ENCODE data around the gene TAF9B.
"Not testable (repeated sequence)": the region's sequence is repeated elsewhere in the genome, so short reads cannot be mapped to it uniquely, and the experiment has no call there.

The TAF9B gene

DNA sequence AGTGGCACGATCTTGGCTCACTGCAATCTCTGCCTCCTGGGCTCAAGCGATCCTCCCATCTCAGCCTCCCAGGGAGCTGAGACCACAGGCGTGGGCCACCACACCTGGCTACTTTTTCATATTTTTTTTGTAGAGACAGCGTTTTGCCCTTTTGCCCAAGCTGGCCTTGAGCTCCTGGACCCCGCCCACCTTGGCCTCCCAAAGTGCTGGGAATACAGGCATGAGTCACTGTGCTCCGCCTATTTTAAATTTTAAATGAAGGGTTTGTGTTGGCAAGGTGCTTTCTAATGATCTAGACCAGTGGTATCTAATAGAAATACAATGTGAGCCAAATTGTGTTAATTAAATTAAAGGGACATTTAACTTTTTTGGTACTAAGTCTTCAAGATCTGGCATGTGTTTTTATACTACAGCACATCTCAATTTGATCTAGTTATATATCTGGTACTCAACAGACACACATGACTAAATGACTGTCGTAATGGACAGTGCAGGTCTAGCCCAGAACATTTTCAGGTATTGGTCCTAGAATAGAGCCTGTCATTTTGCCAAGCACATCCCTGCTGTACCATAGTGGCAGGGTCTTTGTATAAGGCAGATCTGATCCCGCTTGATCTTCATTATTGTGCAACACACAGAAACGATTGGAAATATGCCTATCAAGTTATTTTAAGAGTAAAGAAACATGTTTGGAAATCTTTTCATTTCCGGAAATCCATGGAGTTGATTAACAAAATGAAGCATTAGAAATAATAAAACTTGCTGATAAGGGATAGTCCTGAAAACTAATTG, 28.1 kb downstream of the TAF9B start:
- no peak for DNase-seq

GRCh38 chrX:78109458-78109857, 30.0 kb downstream of the TAF9B start:
- DNase-seq, result no peak

DNA sequence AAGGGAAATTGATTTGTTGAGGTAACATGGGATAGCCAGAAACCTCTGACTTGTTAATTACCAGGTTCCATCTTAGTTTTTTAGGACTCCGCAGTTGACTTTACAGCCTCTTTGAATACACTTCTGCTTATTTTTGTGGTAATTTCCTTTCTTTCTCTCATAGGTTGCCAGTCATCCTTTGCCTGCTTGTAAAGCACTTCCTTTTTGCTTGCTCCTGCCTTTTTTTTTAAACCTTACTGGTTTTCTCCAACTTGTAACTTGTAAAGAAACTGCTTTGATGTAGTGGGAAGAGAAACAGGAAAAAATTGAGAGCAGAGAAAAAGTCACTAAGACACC, 32.8 kb downstream of the TAF9B start:
- DNase-seq, result no peak

- no peak for DNase-seq
Measured at GRCh38 chrX:78105944-78106650, 33.4 kb downstream of the TAF9B start.

DNA sequence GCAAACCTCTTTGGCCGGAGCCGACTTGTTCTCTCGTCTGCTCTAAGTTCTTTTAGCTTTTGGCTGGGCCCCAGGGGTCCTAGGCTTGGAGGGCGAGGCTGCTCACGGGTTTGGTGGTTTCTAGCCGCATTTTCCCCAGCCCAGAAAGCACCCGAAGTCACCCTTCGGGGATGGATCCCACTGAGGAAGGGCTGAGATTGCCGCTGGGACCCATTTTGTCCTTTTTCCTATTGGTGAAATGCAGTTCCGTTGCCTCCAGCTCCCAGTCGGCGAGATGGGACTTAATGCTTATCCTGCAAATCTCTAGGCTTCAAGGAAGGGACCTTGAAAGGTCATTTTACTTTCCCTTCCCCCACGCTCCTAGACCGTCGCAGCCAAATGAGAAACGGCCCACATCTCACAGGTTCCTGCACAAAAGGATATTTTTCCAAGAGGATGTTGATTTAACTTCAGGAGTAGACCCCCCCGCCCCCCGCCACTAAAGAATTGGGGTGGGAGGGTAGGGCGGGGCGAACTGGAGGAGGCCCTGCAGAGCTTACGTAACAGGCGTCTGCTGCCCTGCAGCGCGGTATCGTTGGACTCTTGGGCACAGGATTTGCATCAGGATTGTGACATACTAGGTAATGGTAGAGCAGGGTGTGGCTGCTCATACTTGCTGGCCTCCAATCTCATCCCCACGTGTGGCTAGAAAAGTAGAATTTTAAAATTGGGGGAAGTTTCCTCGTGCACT, 34.8 kb downstream of the TAF9B start:
- peak; percentile 54 for DNase-seq

GRCh38 chrX:78103623-78104446, 35.6 kb downstream of the TAF9B start, which contains the start of gene PGK1:
Gene PGK1, plus strand, starts transcription at chrX:78104248. Its CDS starts 93 bp downstream, at chrX:78104341.
- DNase-seq, result peak; percentile 95

GRCh38 chrX:78103001-78103622, 36.3 kb downstream of the TAF9B start:
- no peak for DNase-seq

DNA sequence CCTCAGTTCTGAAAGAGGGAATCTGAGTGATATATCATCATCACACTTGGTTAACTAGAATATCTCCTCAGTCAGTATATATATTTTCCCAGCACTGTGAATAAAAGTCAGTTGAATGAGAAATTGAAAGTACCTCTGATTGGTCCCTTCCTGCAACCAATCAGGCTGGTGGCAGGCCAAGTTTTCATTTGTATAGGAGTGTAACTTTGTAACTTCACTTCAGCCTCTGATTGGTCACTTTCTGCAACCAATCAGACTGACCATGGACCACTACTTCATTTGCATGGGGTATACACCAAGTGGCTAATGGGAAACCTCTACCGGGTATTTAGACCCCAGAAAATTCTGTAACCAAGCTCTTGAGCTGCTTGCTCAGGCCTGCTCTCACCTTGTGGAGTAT, 37.4 kb downstream of the TAF9B start:
- no peak for DNase-seq

GRCh38 chrX:78098108-78098507, 41.3 kb downstream of the TAF9B start:
- no peak for DNase-seq

- no peak for DNase-seq
Measured at GRCh38 chrX:78092296-78092695, 47.2 kb downstream of the TAF9B start.

DNA sequence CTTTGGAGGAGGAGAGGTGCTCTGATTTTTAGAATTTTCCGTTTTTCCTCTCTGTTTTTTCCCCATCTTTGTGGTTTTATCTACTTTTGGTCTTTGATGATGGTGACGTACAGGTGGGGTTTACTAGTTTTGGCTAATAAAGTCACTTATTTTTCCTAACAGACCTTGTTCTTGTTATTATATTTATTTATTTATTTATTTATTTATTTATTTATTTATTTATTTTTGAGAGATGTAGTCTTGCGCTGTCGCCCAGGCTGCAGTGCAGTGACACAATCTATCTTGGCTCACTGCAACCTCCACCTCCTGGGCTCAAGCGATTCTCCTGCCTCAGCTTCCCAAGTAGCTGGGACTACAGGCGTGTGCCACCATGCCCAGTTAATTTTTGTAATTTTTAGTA, 58.0 kb downstream of the TAF9B start:
- not testable (repeated sequence) for DNase-seq
